Brain microvascular endothelial cell (primary cell): ENCODE data around the gene ADGRD1.
"Not testable (repeated sequence)": the region's sequence is repeated elsewhere in the genome, so short reads cannot be mapped to it uniquely, and the experiment has no call there.

Source experiments
- DNase-seq: peaks from one replicate; pipeline ENCODE4 v3.0.0-alpha.2; 2020
- H3K27ac ChIP-seq: fragments of 250-450 bp; sonication (Bioruptor Pico); 2 replicates; pipeline ENCODE4 v1.5.1; 2020; ENCODE audit warnings: mild to moderate bottlenecking, moderate library complexity
- H3K27me3 ChIP-seq: fragments of 250-450 bp; sonication (Bioruptor Pico); replicated peaks from 2 replicates; pipeline ENCODE4 v1.5.1; 2020; ENCODE audit warnings: mild to moderate bottlenecking
- H3K36me3 ChIP-seq: fragments of 250-450 bp; sonication (Bioruptor Pico); replicated peaks from 2 replicates; pipeline ENCODE4 v1.5.1; 2020; ENCODE audit warnings: mild to moderate bottlenecking
- H3K4me3 ChIP-seq: 2 replicates; pipeline ENCODE4 v1.5.1; 2011; ENCODE audit warnings: low read depth, mild to moderate bottlenecking, control low read depth, low read length, moderate library complexity
- in situ Hi-C: cut with HindIII; loops from 2 replicates; pipeline ENCODE4 v1.10.0; 2017; ENCODE audit warnings: low sequenced_read_pairs, low pct_ligation_motif_present
- TF ChIP-seq, protein P1 (sequence below): IDR thresholded peaks from 2 replicates; pipeline ENCODE4 v1.5.1; 2011; ENCODE audit warnings: low read depth, mild to moderate bottlenecking, moderate library complexity, low read length, control low read depth, inconsistent platforms; ENCODE audit errors: missing control alignments

Gene ADGRD1

DNA sequence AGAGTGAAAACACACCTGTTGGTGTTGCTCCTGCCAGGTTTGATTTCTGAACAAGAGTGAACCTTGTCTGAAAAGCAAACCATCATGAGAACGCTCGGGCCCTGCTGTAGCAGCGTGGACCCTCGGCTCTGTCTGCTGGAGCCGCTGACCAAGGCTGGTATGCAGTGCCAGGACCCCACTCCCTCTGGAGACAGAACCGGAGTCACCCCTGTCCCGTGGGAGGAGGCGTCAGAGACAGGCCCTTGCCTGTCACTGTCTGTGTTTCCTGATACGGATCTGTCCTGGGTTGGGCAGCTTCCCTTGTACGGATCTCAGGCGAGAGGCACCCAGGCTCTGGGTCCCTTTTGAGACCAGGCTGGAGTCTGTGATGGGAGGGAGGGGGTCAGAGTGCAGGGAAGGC, 111.6 kb downstream of the ADGRD1 start:
- H3K27ac ChIP-seq: no peak overlapping the region
- in situ Hi-C loops: no loop called here
- TF ChIP-seq, protein P1, sequence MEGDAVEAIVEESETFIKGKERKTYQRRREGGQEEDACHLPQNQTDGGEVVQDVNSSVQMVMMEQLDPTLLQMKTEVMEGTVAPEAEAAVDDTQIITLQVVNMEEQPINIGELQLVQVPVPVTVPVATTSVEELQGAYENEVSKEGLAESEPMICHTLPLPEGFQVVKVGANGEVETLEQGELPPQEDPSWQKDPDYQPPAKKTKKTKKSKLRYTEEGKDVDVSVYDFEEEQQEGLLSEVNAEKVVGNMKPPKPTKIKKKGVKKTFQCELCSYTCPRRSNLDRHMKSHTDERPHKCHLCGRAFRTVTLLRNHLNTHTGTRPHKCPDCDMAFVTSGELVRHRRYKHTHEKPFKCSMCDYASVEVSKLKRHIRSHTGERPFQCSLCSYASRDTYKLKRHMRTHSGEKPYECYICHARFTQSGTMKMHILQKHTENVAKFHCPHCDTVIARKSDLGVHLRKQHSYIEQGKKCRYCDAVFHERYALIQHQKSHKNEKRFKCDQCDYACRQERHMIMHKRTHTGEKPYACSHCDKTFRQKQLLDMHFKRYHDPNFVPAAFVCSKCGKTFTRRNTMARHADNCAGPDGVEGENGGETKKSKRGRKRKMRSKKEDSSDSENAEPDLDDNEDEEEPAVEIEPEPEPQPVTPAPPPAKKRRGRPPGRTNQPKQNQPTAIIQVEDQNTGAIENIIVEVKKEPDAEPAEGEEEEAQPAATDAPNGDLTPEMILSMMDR: no peak
- no peak for DNase-seq
- no peaks in the 10 kb centered on the region for H3K36me3 ChIP-seq
- no peak overlapping the region for H3K4me3 ChIP-seq
- no peaks in the 10 kb centered on the region for H3K27me3 ChIP-seq

DNA sequence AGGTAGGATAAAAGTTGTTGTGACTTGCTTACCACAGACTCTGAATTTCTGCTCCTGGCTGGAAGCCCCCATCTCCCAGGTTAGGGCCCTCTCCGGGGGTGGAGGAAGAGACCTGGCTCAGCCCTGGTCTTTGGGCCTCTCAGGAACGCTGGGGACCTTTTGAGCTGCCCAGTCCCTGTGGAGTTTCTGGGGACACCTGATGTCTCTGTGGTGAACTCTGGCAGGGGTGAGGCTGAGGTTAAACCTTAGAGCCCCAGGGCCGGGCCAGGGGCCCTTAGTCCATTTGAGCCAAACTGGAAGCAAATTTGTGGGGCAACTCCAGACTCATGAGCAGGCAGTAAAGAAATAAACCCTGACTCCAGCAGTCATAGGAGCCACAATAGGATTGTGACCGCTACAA, 112.1 kb downstream of the ADGRD1 start:
- TF ChIP-seq, protein P1: no peak
- H3K27me3 ChIP-seq: no peaks in the 10 kb centered on the region
- in situ Hi-C loops: no loop called here

DNA sequence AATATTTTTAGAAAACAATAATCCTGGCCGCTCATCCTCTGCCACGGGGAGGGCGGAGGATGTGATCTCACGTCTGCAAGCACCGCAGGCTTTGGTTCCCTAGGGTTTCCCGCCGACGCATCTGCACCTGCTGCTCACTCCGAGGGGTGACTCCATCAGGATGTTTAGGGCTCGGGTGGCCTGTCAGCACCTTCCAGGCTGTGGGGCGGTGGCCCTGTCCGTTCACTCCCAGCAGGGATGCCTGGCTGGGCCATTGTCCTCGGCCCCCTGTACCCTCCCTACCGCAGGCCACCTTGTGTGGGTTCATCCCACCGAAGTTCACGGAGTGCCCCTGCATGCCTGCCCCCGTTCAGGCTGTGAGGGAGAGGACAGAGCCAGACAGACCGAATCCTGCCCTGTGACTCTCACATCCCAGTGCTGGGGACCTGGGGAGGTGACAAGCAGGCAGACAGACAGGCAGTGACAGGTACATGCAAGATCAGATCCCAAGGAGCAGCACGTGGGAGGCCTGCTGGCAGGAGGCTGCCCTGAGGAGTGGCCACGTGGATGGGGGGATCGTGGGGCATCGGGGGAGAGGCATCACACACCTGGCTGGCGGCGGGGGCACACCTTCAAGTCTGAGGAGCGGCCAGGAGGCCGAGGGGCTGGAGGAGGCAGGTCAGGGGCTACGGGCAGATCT, 112.6 kb downstream of the ADGRD1 start:
- Histone ChIP-seq H3K27me3 (no peaks in the 10 kb centered on the region), H3K36me3 (no peaks in the 10 kb centered on the region), H3K27ac (no peak overlapping the region), H3K4me3 (no peak overlapping the region)
- no peak for DNase-seq
- TF ChIP-seq, protein P1: no peak
- in situ Hi-C loops: no loop called here

More for the DNA sequence above, 112.1 kb downstream of the ADGRD1 start:
- Histone ChIP-seq H3K36me3 (no peaks in the 10 kb centered on the region), H3K4me3 (no peak overlapping the region), H3K27ac (no peak overlapping the region)
- no peak for DNase-seq

DNA sequence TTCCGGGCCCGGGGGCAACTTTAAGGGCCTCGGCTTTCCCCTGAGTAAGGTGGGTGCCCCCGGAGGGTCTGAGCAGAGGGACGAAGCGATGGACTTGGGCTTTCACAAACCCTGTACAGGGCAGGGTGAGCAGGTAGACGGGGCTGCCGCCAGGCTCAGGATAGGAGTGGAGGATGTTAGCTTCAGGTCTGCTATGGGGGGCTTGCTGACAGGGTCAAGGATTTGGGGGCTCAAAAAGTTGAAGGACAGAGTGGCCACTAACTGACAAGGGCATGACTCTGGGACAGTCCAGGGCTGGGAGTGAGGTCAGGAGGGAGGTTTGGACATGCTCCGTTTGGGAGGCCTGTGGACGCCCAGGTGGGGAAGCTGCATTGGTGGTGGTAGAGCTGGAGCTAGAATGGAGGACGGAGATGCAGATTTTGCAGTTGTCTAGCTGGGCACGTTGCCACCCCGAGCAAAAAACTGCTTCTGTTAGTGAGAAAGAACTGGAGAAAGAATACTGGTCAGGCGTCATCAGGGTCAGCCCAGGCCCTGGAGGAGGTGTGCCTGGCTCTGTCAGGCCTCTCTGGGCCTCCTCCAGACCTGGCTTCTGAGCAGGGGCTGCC, 113.3 kb downstream of the ADGRD1 start:
- no peaks in the 10 kb centered on the region for H3K27me3 ChIP-seq
- H3K27ac ChIP-seq: no peak overlapping the region
- H3K4me3 ChIP-seq: no peak overlapping the region
- H3K36me3 ChIP-seq: no peaks in the 10 kb centered on the region
- TF ChIP-seq, protein P1: no peak
- DNase-seq: no peak
- in situ Hi-C loops: no loop called here

DNA sequence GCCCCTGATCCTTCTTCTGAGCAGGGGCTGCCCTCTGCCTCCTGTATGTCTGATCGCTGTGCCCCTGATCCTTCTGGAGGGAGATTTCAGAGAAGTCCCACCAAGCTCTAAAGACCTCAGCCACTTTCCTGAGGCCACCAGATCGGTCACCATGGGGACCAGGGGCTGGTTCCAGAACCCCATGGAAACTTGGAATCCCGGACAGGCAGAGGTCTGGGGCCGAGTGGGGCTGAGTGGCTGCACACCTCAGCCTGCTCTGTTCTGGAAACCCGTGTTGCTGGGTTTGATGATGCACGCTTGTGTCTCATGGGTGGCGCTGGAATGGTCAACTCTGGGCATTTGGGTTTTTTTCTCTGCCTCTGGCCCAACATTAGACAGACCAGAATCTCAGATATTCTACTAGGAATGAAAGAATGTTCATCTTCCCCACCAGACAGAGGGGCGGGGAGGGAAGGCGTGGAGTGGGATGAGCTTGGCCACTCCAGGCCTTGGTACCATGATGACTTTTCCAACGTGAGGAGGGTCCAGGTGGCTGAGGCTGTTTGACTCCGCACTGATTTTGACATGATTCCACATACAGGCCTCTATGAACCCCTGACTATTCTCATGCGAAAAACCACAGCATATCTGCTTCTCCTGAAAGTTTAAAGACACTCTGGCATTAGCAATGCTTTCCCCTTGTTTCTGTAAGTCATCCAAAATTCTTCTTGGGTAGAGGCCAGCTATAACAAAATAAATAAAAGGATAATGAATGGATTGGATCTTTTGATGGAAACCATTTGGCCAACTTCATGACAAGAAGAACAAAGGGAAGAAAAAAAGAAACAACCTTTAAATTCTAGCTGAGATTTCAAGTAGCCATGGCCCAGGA, 114.5 kb downstream of the ADGRD1 start:
- H3K27ac ChIP-seq: no peak overlapping the region
- in situ Hi-C loops: no loop called here
- no peaks in the 10 kb centered on the region for H3K27me3 ChIP-seq
- DNase-seq: no peak
- no peak overlapping the region for H3K4me3 ChIP-seq
- H3K36me3 ChIP-seq: no peaks in the 10 kb centered on the region
- TF ChIP-seq, protein P1: no peak

DNA sequence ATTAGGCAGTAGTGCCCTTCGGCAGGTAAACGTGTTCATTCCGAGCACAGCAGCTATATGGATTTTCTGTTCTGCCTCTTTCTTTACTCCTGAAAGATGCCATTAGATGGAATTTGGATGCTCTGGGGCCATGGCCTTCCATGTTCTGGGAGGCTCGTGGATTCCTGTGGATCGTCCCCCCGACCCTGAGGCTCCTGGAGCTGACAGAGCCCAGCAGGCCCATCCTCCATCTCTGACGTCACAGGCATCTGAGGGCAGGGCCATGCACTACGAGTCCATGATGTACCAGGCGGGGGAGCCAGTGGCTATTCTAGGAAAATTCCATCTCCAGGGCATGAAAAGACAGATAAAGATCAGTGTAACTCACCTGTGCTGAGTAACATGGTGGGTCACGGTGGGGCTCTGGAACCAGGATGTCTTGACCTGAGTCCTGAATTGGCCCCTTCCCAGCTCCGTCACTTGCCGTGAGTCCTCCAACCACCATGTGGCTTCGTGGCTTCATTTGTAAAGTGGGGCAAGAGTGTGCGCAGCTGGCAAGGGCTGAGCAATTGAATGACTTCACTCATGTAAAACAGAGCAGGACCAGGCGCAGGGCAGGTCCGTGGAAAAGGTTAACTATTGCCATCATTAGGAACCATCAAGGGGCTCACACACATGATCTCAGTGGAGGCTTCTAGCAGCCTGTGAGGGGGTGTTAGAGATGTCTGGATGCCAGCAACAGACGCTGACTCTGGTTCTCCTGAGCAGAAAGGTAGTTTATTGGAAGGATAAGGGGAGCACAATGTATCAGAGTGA, 115.4 kb downstream of the ADGRD1 start:
- H3K4me3 ChIP-seq, DNase-seq, in situ Hi-C loops, H3K36me3 ChIP-seq, H3K27ac ChIP-seq, H3K27me3 ChIP-seq: not testable (repeated sequence)

DNA sequence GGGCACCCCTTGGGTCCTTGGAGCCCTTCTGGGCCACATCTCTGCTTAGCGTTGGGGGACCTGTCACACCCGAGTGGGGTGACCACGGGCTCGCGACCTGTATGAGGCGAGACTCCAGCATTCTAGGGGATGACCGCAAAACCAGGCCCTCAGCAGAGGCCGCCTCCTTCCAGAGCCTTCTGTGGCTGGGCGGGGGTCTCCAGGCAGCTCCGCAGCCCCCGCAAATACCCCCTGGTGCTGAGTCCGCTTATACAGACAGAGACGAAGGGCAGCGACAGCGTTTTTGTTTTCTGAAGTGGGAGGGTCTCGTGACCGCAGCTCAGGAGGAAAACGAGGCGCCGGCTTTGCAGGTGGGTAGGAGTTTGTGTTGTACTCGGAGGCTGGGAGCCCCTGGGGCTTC, 116.4 kb downstream of the ADGRD1 start:
- H3K27me3 ChIP-seq, H3K36me3 ChIP-seq, DNase-seq, H3K27ac ChIP-seq, in situ Hi-C loops, H3K4me3 ChIP-seq: not testable (repeated sequence)

DNA sequence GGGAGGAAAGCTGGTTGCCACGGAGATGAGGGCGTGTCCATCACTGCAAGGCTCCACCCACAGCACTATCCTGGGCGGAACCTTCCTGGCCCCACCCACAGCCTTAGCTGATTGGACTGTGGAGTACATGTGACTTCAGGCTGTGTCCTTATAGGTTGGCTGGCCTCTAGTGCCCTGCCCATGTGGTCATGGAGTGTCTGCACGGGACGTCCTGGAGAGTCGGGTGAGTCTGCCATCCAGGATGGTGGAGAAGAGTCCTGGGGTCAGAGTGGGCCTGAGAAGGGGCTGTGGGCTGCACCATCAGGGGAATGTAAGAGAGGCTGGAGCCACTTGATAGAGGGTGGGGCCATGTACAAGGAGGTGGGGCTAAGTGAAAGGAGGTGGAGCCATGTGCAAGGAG, 117.0 kb downstream of the ADGRD1 start:
- H3K36me3 ChIP-seq, H3K4me3 ChIP-seq, H3K27ac ChIP-seq, in situ Hi-C loops, DNase-seq, H3K27me3 ChIP-seq: not testable (repeated sequence)
